KOPT-K1 (cell line): Measurements from ENCODE around the gene PAFAH1B1.
"Not testable (repeated sequence)": the region's sequence is repeated elsewhere in the genome, so short reads cannot be mapped to it uniquely, and the experiment has no call there.

Experiments used
- H3K27ac ChIP-seq: fragments of 200-600 bp; sonication (generic); 2 replicates; pipeline ENCODE4 v1.5.1; 2016; ENCODE audit warnings: antibody characterized with exemption, mild to moderate bottlenecking, low read depth, low read length; ENCODE audit not compliant: poor library complexity, severe bottlenecking
- H3K36me3 ChIP-seq: fragments of 200-600 bp; sonication (generic); 2 replicates; pipeline ENCODE4 v1.5.1; 2017; ENCODE audit warnings: antibody characterized with exemption, mild to moderate bottlenecking, low read length, moderate library complexity; ENCODE audit not compliant: insufficient read depth
- H3K9me3 ChIP-seq: fragments of 200-600 bp; sonication (generic); 2 replicates; pipeline ENCODE4 v1.5.1; 2017; ENCODE audit warnings: antibody characterized with exemption, low read length, mild to moderate bottlenecking; ENCODE audit not compliant: insufficient read depth, poor library complexity, severe bottlenecking

The PAFAH1B1 gene

DNA sequence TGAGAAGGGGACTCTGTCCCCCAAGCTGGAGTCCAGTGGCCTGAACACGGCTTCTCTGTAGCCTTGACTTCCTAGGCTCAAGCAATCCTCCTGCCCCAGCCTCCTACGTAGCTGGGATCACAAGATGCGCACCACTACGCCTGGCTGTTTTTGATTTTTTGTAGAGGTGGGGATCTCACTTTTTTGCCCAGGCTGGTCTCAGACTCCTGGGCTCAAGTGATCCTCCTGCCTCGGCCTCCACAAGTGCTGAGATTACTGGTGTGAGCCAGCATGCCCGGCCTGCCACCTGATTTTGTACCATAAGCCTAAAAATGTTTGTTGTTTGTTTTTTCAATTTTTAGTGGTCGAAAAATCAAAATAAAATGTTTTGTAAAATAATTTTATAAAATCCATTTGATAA is 19.2 kb downstream of the PAFAH1B1 start:
- H3K27ac ChIP-seq: no peak overlapping the region
- H3K36me3 ChIP-seq: peaks cover 25% of the 10 kb centered on the region
- no peaks in the 10 kb centered on the region for H3K9me3 ChIP-seq

DNA sequence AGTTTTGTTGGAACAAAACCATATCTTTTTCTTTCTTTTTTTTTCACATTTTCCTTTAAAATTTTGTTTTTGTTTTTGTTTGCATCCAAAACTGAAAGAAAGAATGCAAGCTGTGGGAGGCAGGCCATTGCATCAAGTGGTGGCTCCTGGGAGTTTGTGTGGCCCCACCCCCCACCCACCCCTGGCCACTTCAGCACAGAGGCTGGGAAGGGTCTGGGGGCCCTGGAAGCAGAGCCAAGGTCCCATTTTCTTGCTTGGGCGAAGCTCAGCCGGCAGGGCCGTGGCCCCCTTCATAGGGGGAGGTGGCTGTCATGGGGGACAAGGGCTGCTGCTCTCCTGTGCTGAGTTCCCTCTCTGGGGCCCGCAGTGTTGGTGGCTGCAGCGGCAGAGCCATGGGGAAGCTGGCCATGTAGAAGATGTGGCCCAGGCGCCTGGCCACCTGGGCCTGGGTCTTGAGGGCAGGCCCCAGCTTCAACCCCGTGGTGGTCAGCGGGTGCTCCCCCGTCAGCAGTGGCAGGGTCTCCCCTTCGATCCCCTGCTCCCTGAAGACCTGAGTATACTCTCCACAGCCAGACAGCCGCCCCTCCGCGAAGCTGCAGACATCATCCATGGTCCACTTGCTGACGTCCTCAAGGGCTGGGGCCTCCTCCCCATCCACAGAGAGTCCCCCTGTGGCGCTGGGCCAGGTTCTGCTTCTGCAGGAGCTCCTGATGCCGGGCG is 19.8 kb downstream of the PAFAH1B1 start:
- peaks cover 26% of the 10 kb centered on the region for H3K36me3 ChIP-seq

GRCh38 chr17:2615882-2616281 is 22.4 kb downstream of the PAFAH1B1 start:
- no peak overlapping the region for H3K27ac ChIP-seq
- H3K36me3 ChIP-seq: peaks cover 37% of the 10 kb centered on the region
- peaks cover 2% of the 10 kb centered on the region for H3K9me3 ChIP-seq

More for the DNA sequence above, 19.8 kb downstream of the PAFAH1B1 start:
- no peaks in the 10 kb centered on the region for H3K9me3 ChIP-seq
- H3K27ac ChIP-seq: no peak overlapping the region

- H3K36me3 ChIP-seq: peaks cover 54% of the 10 kb centered on the region
- no peak overlapping the region for H3K27ac ChIP-seq
Observed at GRCh38 chr17:2621241-2621640, 27.8 kb downstream of the PAFAH1B1 start.

DNA sequence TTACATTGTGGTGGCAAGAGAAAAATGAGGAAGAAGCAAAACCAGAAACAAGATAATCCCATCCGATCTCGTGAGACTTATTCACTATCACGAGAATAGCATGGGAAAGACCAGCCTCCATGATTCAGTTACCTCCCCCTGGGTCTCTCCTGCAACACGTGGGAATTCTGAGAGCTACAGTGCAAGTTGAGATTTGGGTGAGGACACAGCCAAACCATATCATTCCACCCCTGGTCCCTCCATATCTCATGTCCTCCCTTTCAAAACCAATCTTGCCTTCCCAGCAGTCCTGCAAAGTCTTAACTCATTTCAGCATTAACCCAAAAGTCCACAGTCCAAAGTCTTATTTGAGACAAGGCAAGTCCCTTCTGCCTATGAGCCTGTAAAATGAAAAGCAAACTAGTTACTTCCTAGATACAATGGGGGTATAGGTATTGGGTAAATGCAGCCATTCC is 28.5 kb downstream of the PAFAH1B1 start:
- peaks cover 29% of the 10 kb centered on the region for H3K9me3 ChIP-seq

More at GRCh38 chr17:2621241-2621640, 27.8 kb downstream of the PAFAH1B1 start:
- peaks cover 28% of the 10 kb centered on the region for H3K9me3 ChIP-seq

GRCh38 chr17:2622721-2623301 is 29.4 kb downstream of the PAFAH1B1 start:
- not testable (repeated sequence) for H3K27ac ChIP-seq
- H3K36me3 ChIP-seq: peaks cover 45% of the 10 kb centered on the region

More for the DNA sequence above, 28.5 kb downstream of the PAFAH1B1 start:
- H3K27ac ChIP-seq: not testable (repeated sequence)
- H3K36me3 ChIP-seq: peaks cover 51% of the 10 kb centered on the region

DNA sequence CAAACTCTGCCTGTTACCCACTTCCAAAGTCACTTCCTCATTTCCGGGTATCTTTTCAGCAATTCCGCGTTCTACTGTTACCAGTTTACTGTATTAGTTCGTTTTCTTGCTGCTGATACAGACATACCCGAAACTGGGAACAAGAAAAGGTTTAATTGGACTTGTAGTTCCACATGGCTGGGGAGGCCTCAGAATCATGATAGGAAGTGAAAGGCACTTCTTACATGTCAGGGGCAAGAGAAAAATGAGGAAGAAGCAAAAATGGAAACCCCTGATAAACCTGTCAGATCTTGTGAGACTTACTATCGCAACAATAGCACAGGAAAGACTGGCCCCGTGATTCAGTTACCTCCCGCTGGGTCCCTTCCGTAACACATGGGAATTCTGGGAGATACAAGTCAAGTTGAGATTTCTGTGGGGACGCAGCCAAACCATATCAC is 30.9 kb downstream of the PAFAH1B1 start:
- Histone ChIP-seq H3K27ac (no peak overlapping the region), H3K36me3 (peaks cover 42% of the 10 kb centered on the region), H3K9me3 (peaks cover 32% of the 10 kb centered on the region)

More at GRCh38 chr17:2622721-2623301, 29.4 kb downstream of the PAFAH1B1 start:
- peaks cover 32% of the 10 kb centered on the region for H3K9me3 ChIP-seq

DNA sequence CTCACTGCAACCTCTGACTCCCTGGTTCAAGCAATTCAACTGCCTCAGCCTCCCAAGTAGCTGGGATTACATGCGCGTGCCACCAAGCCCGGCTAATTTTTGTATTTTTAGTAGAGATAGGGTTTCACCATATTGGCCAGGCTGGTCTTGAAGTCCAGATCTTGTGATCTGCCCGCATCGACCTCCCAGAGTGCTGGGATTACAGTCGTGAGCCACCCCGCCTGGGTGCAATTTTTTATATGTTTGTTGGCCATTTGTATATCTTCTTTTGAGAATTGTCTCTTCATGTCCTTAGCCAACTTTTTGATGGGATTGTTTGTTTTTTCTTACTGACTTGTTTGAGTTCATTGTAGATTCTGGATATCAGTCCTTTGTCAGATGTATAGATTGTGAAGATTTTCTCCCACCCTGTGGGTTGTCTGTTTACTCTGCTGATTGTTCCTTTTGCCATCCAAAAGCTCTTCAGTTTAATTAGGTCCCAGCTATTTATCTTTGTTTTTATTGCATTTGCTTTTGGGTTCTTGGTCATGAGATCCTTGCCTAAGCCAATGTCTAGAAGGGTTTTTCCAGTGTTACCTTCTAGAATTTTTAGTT is 33.3 kb downstream of the PAFAH1B1 start:
- not testable (repeated sequence) for H3K27ac ChIP-seq
- Histone ChIP-seq H3K9me3 (peaks cover 22% of the 10 kb centered on the region), H3K36me3 (peaks cover 26% of the 10 kb centered on the region)

GRCh38 chr17:2628922-2629321 is 35.5 kb downstream of the PAFAH1B1 start:
- not testable (repeated sequence) for H3K27ac ChIP-seq, H3K9me3 ChIP-seq, H3K36me3 ChIP-seq

- peaks cover 25% of the 10 kb centered on the region for H3K36me3 ChIP-seq
- H3K27ac ChIP-seq: no peak overlapping the region
- peaks cover 4% of the 10 kb centered on the region for H3K9me3 ChIP-seq
Observed at GRCh38 chr17:2631211-2631610, 37.8 kb downstream of the PAFAH1B1 start.

GRCh38 chr17:2634361-2634960 is 41.0 kb downstream of the PAFAH1B1 start:
- Histone ChIP-seq H3K27ac (no peak overlapping the region), H3K9me3 (no peaks in the 10 kb centered on the region), H3K36me3 (peaks cover 56% of the 10 kb centered on the region)

DNA sequence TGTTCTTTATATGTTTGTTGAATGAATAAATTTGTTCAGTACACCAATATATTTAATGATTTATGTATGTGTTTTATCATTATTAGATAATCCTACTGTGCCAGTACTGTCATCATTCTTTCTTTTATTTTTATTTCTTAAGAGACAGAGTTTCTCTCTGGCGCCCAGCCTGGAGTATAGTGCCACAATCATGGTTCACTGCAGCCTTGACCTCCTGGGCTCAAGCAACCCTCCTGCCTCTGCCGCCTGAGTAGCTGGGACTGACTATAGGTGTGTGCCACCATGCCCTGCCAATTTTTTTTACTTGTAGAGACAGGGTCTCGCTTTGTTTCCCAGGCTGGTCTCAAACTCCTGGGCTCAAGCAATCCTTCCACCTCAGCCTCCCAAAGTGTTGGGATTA is 41.8 kb downstream of the PAFAH1B1 start:
- Histone ChIP-seq H3K27ac (no peak overlapping the region), H3K36me3 (peaks cover 64% of the 10 kb centered on the region), H3K9me3 (no peaks in the 10 kb centered on the region)

GRCh38 chr17:2635675-2636074 is 42.2 kb downstream of the PAFAH1B1 start:
- Histone ChIP-seq H3K9me3 (no peaks in the 10 kb centered on the region), H3K36me3 (peaks cover 69% of the 10 kb centered on the region), H3K27ac (no peak overlapping the region)

DNA sequence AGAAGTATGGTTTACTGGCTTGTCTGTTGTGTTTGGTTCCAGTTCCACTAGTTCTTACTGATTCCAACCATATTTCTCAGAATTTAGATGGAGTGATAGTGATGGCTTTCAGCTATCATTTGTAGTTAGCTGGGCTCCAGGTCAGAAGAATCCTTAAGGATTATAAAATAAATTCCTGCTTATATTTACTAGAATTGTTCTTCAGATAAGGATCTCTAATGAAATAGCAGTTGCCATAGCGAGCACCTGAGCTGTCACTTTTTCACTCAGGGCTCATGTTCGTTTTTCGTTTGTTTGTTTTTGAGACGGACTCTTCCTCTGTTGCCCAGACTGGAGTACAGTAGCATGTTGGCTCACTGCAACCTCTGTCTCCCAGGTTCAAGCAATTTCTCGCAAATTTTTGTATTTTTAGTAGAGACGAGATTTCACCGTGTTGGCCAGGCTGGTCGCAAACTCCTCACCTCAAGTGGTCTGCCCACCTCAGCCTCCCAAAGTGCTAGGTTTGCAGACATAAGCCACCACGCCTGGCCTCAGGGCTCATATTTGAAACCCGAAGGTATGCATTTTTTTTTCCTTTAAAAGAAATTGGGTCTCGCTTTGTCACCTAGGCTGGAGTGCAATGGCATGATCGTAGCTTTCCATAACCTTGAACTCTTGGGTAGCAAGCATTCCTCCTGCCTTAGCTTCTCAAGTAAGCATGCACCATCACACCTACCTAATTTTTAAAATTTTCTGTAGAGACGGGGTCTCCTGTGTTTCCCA is 42.9 kb downstream of the PAFAH1B1 start:
- Histone ChIP-seq H3K9me3 (no peaks in the 10 kb centered on the region), H3K27ac (no peak overlapping the region), H3K36me3 (peaks cover 75% of the 10 kb centered on the region)
